IMR-90 (cell line): Measurements from ENCODE around the gene MAP2K5. TPM values are rescaled to one million over a fixed set of nuclear protein-coding genes. Genes with fewer than 3 reads are reported as not detected.

Experiments used
- ATAC-seq: fragments of 200-7000 bp; cut with Tn5 transposase; 2 replicates; pipeline ENCODE4 v1.9.1; 2020; ENCODE audit warnings: low read depth, mild to moderate bottlenecking, moderate library complexity
- BruUV-seq: library from RNA; stranded (reverse); fragments of 400-500 nt; replicated peaks from 2 replicates; lab custom pipeline; 2021; lab: Mats Ljungman, UMichigan
- CTCF ChIA-PET: fragments of 300-600 bp; formaldehyde crosslinking; extraction: SDS; loops from one replicate; lab custom pipeline; 2021; ENCODE audit warnings: antibody characterized with exemption; lab: Yijun Ruan, JAX
- POLR2A ChIA-PET: fragments of 300-600 bp; sonication (Branson Sonifier 250); formaldehyde crosslinking; loops from one replicate; lab custom pipeline; 2022; ENCODE audit warnings: antibody characterized with exemption; ENCODE audit not compliant: unreplicated experiment; lab: Charles Lee
- DNase-seq: peaks from one replicate; pipeline ENCODE4 v3.0.0; 2013
- H2AFZ ChIP-seq: replicated peaks from 2 replicates; pipeline ENCODE3; 2013; ENCODE audit warnings: low read length, mild to moderate bottlenecking; ENCODE audit not compliant: poor library complexity
- H2AK5ac ChIP-seq: 2 replicates; pipeline ENCODE4 v1.6.1; 2013; ENCODE audit warnings: low read depth, low read length, inconsistent platforms
- H2AK9ac ChIP-seq: replicated peaks from 2 replicates; pipeline ENCODE3; 2013; ENCODE audit warnings: mild to moderate bottlenecking, low read depth, low read length, moderate library complexity; ENCODE audit not compliant: poor library complexity
- H2BK120ac ChIP-seq: 2 replicates; pipeline ENCODE4 v1.6.1; 2013; ENCODE audit warnings: low read depth, low read length, inconsistent platforms
- H2BK15ac ChIP-seq: 3 replicates; pipeline ENCODE4 v1.6.1; 2013; ENCODE audit warnings: low read depth, low read length, inconsistent platforms
- H2BK20ac ChIP-seq: 2 replicates; pipeline ENCODE4 v1.6.1; 2013; ENCODE audit warnings: low read depth, mild to moderate bottlenecking, inconsistent platforms, low read length, moderate library complexity
- H2BK5ac ChIP-seq: 2 replicates; pipeline ENCODE4 v1.6.1; 2013; ENCODE audit warnings: mild to moderate bottlenecking, low read depth, low read length, inconsistent platforms; ENCODE audit not compliant: poor library complexity, severe bottlenecking
- H3K14ac ChIP-seq: replicated peaks from 2 replicates; pipeline ENCODE4 v1.6.1; 2013; ENCODE audit warnings: low read depth, low read length, inconsistent platforms
- H3K18ac ChIP-seq: 2 replicates; pipeline ENCODE4 v1.6.1; 2013; ENCODE audit warnings: low read depth, low read length, control low read depth
- H3K23ac ChIP-seq: 2 replicates; pipeline ENCODE4 v1.6.1; 2013; ENCODE audit warnings: low read depth, low read length, inconsistent platforms
- H3K27ac ChIP-seq: 2 replicates; pipeline ENCODE4 v1.5.1; 2013; ENCODE audit warnings: mild to moderate bottlenecking, control low read depth, low read length; ENCODE audit not compliant: insufficient read depth
- H3K27me3 ChIP-seq: 2 replicates; pipeline ENCODE4 v1.6.1; 2013; ENCODE audit warnings: low read length; ENCODE audit not compliant: control insufficient read depth, insufficient read depth
- H3K36me3 ChIP-seq: 2 replicates; pipeline ENCODE4 v1.6.1; 2013; ENCODE audit warnings: low read length, mixed read lengths; ENCODE audit not compliant: control insufficient read depth, insufficient read depth
- H3K4ac ChIP-seq: 2 replicates; pipeline ENCODE4 v1.6.1; 2013; ENCODE audit warnings: low read depth, low read length, inconsistent platforms
- H3K4me1 ChIP-seq: 2 replicates; pipeline ENCODE4 v1.6.1; 2013; ENCODE audit warnings: low read length, mixed read lengths; ENCODE audit not compliant: control insufficient read depth, insufficient read depth
- H3K4me2 ChIP-seq: 2 replicates; pipeline ENCODE4 v1.6.1; 2013; ENCODE audit warnings: low read depth, mild to moderate bottlenecking, control low read depth, low read length, moderate library complexity
- H3K4me3 ChIP-seq: 2 replicates; pipeline ENCODE4 v1.5.1; 2013; ENCODE audit warnings: low read depth, mild to moderate bottlenecking, control low read depth, low read length, moderate library complexity; ENCODE audit not compliant: insufficient read depth
- H3K56ac ChIP-seq: 2 replicates; pipeline ENCODE4 v1.6.1; 2013; ENCODE audit warnings: low read length, inconsistent platforms; ENCODE audit not compliant: insufficient read depth; ENCODE audit errors: extremely low read depth
- H3K79me1 ChIP-seq, 2 experiments: 2 replicates each; pipeline ENCODE4 v1.6.1; 2013; ENCODE audit warnings: low read length in 2 of 2, inconsistent platforms in 1 of 2, low read depth in 1 of 2
- H3K9ac ChIP-seq: 2 replicates; pipeline ENCODE4 v1.6.1; 2013; ENCODE audit warnings: low read depth, low read length, control low read depth
- H3K9me1 ChIP-seq: 2 replicates; pipeline ENCODE4 v1.6.1; 2013; ENCODE audit warnings: low read length, inconsistent platforms; ENCODE audit not compliant: insufficient read depth
- H3K9me3 ChIP-seq: 2 replicates; pipeline ENCODE4 v1.6.1; 2013; ENCODE audit warnings: low read length; ENCODE audit not compliant: control insufficient read depth, insufficient read depth
- H4K20me1 ChIP-seq: 2 replicates; pipeline ENCODE4 v1.6.1; 2013; ENCODE audit warnings: low read length, inconsistent platforms; ENCODE audit not compliant: insufficient read depth
- H4K5ac ChIP-seq: 2 replicates; pipeline ENCODE4 v1.6.1; 2013; ENCODE audit warnings: mild to moderate bottlenecking, low read depth, low read length, control low read depth
- H4K8ac ChIP-seq, 2 experiments: 2 replicates each; pipeline ENCODE4 v1.6.1; 2013; ENCODE audit warnings: low read depth in 2 of 2, low read length in 2 of 2, control low read depth in 1 of 2, inconsistent platforms in 1 of 2
- H4K91ac ChIP-seq: 2 replicates; pipeline ENCODE4 v1.6.1; 2013; ENCODE audit warnings: low read depth, low read length, inconsistent platforms; ENCODE audit not compliant: insufficient read depth
- BHLHE40 ChIP-seq: fragments of 150-350 bp; IDR thresholded peaks from 2 replicates; pipeline ENCODE4 v1.6.1; 2016; ENCODE audit warnings: mild to moderate bottlenecking, low read depth, low read length
- CEBPB ChIP-seq: IDR thresholded peaks from 2 replicates; pipeline ENCODE4 v1.6.1; 2012; ENCODE audit warnings: low read depth, low read length, improper control_type of control experiment
- CTCF ChIP-seq: conservative IDR thresholded peaks from 2 replicates; pipeline ENCODE4 v1.5.1; 2012; ENCODE audit warnings: mild to moderate bottlenecking, low read depth, low read length, improper control_type of control experiment
- FOS ChIP-seq: fragments of 150-350 bp; IDR thresholded peaks from 2 replicates; pipeline ENCODE4 v1.6.1; 2016; ENCODE audit warnings: low read depth, low read length
- MAFK ChIP-seq: IDR thresholded peaks from 2 replicates; pipeline ENCODE4 v1.6.1; 2012; ENCODE audit warnings: low read depth, low read length, improper control_type of control experiment
- MAZ ChIP-seq: IDR thresholded peaks from 2 replicates; pipeline ENCODE4 v1.6.1; 2012; ENCODE audit warnings: low read depth, mild to moderate bottlenecking, low read length, improper control_type of control experiment, moderate library complexity, borderline replicate concordance
- MXI1 ChIP-seq: IDR thresholded peaks from 2 replicates; pipeline ENCODE4 v1.6.1; 2012; ENCODE audit warnings: low read depth, mild to moderate bottlenecking, low read length, moderate library complexity, borderline replicate concordance
- NFE2L2 ChIP-seq: fragments of 150-350 bp; IDR thresholded peaks from 2 replicates; pipeline ENCODE4 v1.6.1; 2016; ENCODE audit warnings: low read depth, mild to moderate bottlenecking, low read length
- POLR2A ChIP-seq: IDR thresholded peaks from 2 replicates; pipeline ENCODE4 v1.6.1; 2012; ENCODE audit warnings: mild to moderate bottlenecking, low read depth, low read length
- RFX5 ChIP-seq: IDR thresholded peaks from 2 replicates; pipeline ENCODE4 v1.8.0; 2012; ENCODE audit warnings: low read depth, mild to moderate bottlenecking, low read length, moderate library complexity
- SMC3 ChIP-seq: fragments of 150-350 bp; IDR thresholded peaks from 2 replicates; pipeline ENCODE4 v1.6.1; 2016; ENCODE audit warnings: low read depth, mild to moderate bottlenecking, antibody characterized with exemption, low read length, moderate library complexity
- USF2 ChIP-seq: fragments of 150-350 bp; IDR thresholded peaks from 2 replicates; pipeline ENCODE4 v1.6.1; 2017; ENCODE audit warnings: mild to moderate bottlenecking, antibody characterized with exemption, low read length, low read depth
- WGBS, 2 experiments: methylation state at CpG; one replicate each; pipeline versions ENCODE4 v1.1.5 to v1.1.7; 2013; ENCODE audit warnings: missing lambda C conversion rate in 2 of 2; ENCODE audit not compliant: insufficient read length in 1 of 2; ENCODE audit errors: extremely low coverage in 2 of 2; 5-methylcytosine and 5-hydroxymethylcytosine counted together
- dilution Hi-C: fragments of 300-500 bp; cut with HindIII; formaldehyde crosslinking; loops from one replicate; pipeline ENCODE4 v1.14.3; 2018; ENCODE audit warnings: low sequenced_read_pairs; ENCODE audit not compliant: unreplicated experiment
- in situ Hi-C: fragments of 300-500 bp; cut with MboI; formaldehyde crosslinking; loops from 3 replicates; pipeline ENCODE4 v1.14.3; 2019; ENCODE audit warnings: low sequenced_read_pairs, inconsistent platforms, mixed read lengths
- intact Hi-C: fragments of 100-400 bp; cut with micrococcal nuclease; formaldehyde crosslinking; loops from 2 replicates; pipeline ENCODE4 v1.10.0; 2022
- polyA plus RNA-seq, 3 experiments: library from polyadenylated mRNA; depleted of rRNA; stranded (reverse); fragments of >200 nt; gene quantifications; 2 replicates each; pipeline ENCODE4 v1.2.3, GENCODE V29; 2012; ENCODE audit warnings: low replicate concordance in 1 of 3
- total RNA-seq: library from RNA; depleted of rRNA; stranded (reverse); fragments of >200 nt; gene quantifications from 2 replicates; pipeline ENCODE4 v1.2.3, GENCODE V29; 2012

Gene MAP2K5
- total and polyA plus RNA-seq, 2 of the 4 experiments (the other 2 are of a cell fraction) = 1.6 to 6.1 TPM

GRCh38 chr15:67855842-67856241, 313.3 kb downstream of the MAP2K5 start:
- in situ Hi-C loops = no loop called here
- Histone ChIP-seq H4K91ac (no peak overlapping the region), H3K14ac (no peak overlapping the region), H2BK5ac (no peak overlapping the region), H3K79me1 (no peaks in the 10 kb centered on the region), H3K4me3 (no peak overlapping the region), H2BK15ac (no peak overlapping the region), H3K27ac (no peak overlapping the region), H3K36me3 (no peaks in the 10 kb centered on the region), H4K20me1 (no peaks in the 10 kb centered on the region), H2AFZ (no peak overlapping the region), H3K9me1 (no peaks in the 10 kb centered on the region), H2BK120ac (no peak overlapping the region), H4K5ac (no peak overlapping the region), H2BK20ac (no peak overlapping the region), H4K8ac (no peak overlapping the region), H2AK5ac (no peak overlapping the region), H3K23ac (no peak overlapping the region), H3K9ac (no peak overlapping the region), H3K27me3 (peaks cover 2% of the 10 kb centered on the region), H3K4me2 (no peak overlapping the region), H3K18ac (no peak overlapping the region), H3K9me3 (no peaks in the 10 kb centered on the region), H2AK9ac (no peak overlapping the region), H3K4ac (no peak overlapping the region), H3K4me1 (no peaks in the 10 kb centered on the region), H3K56ac (no peak overlapping the region)
- no TSS peak for BruUV-seq
- ATAC-seq = no peak
- ChIA-PET POLR2A (no interaction called here), CTCF (interaction anchor here (0.6 kb wide), 1 partner anchor 188 kb away, joined by 3 read pairs; no protein-coding TSS in a partner anchor)
- intact Hi-C loops = no loop called here
- DNase-seq = no peak
- WGBS, 2 experiments = no CpG with 5 or more reads among the region's 3 CpGs
- TF ChIP-seq SMC3 (no peak), NFE2L2 (no peak), CTCF (no peak), CEBPB (no peak), RFX5 (no peak), FOS (no peak), MXI1 (no peak), MAFK (no peak), USF2 (no peak), POLR2A (no peak), BHLHE40 (no peak), MAZ (no peak)
- dilution Hi-C loops = no loop called here
